H9 (cell line): ENCODE data around the gene PNPLA1. TPM values are rescaled to one million over a fixed set of nuclear protein-coding genes. Genes with fewer than 3 reads are reported as not detected.

ENCODE experiments used
- DNase-seq: peaks from one replicate; pipeline ENCODE4 v3.0.0-alpha.2; 2017
- H2AFZ ChIP-seq: one replicate; pipeline ENCODE4 v1.6.1; 2013; ENCODE audit warnings: mild to moderate bottlenecking, low read length, control low read depth, moderate library complexity
- H2AK5ac ChIP-seq: 2 replicates; pipeline ENCODE4 v1.6.1; 2013; ENCODE audit warnings: low read length, control low read depth, mixed read lengths; ENCODE audit not compliant: insufficient read length
- H2BK120ac ChIP-seq: one replicate; pipeline ENCODE4 v1.6.1; 2013; ENCODE audit warnings: low read depth, mild to moderate bottlenecking, low read length, control low read depth, inconsistent platforms; ENCODE audit not compliant: poor library complexity, severe bottlenecking
- H2BK12ac ChIP-seq: 2 replicates; pipeline ENCODE4 v1.6.1; 2013; ENCODE audit warnings: low read length, control low read depth, mixed read lengths, low read depth; ENCODE audit not compliant: insufficient read length
- H2BK15ac ChIP-seq: 2 replicates; pipeline ENCODE4 v1.6.1; 2013; ENCODE audit warnings: low read depth, low read length, control low read depth
- H2BK20ac ChIP-seq: one replicate; pipeline ENCODE4 v1.6.1; 2013; ENCODE audit warnings: low read depth, mild to moderate bottlenecking, low read length, control low read depth, inconsistent platforms; ENCODE audit not compliant: poor library complexity, severe bottlenecking
- H2BK5ac ChIP-seq: 2 replicates; pipeline ENCODE4 v1.6.1; 2013; ENCODE audit warnings: low read length, control low read depth, mixed read lengths; ENCODE audit not compliant: insufficient read length
- H3K14ac ChIP-seq: 2 replicates; pipeline ENCODE4 v1.6.1; 2013; ENCODE audit warnings: low read length, control low read depth; ENCODE audit not compliant: insufficient read depth
- H3K18ac ChIP-seq: 2 replicates; pipeline ENCODE4 v1.6.1; 2013; ENCODE audit warnings: low read depth, mild to moderate bottlenecking, mixed read lengths, low read length, control low read depth; ENCODE audit not compliant: insufficient read length
- H3K23ac ChIP-seq: 2 replicates; pipeline ENCODE4 v1.6.1; 2013; ENCODE audit warnings: low read length, control low read depth, mixed read lengths, low read depth; ENCODE audit not compliant: insufficient read length
- H3K23me2 ChIP-seq: 2 replicates; pipeline ENCODE4 v1.6.1; 2013; ENCODE audit warnings: low read depth, mild to moderate bottlenecking, mixed read lengths, low read length, control low read depth; ENCODE audit not compliant: insufficient read length, poor library complexity, severe bottlenecking
- H3K27ac ChIP-seq: 2 replicates; pipeline ENCODE4 v1.5.1; 2013; ENCODE audit warnings: low read length, control low read depth, mixed read lengths, low read depth; ENCODE audit not compliant: insufficient read length
- H3K27me3 ChIP-seq: 2 replicates; pipeline ENCODE4 v1.6.1; 2013; ENCODE audit warnings: low read length, control low read depth, inconsistent platforms; ENCODE audit not compliant: insufficient read depth
- H3K4ac ChIP-seq: 2 replicates; pipeline ENCODE4 v1.6.1; 2013; ENCODE audit warnings: low read depth, mild to moderate bottlenecking, control low read depth, inconsistent platforms, low read length, moderate library complexity
- H3K4me1 ChIP-seq: 2 replicates; pipeline ENCODE4 v1.6.1; 2013; ENCODE audit warnings: low read length, control low read depth, inconsistent platforms; ENCODE audit not compliant: insufficient read depth
- H3K4me2 ChIP-seq: 2 replicates; pipeline ENCODE4 v1.6.1; 2013; ENCODE audit warnings: low read length, control low read depth, mixed read lengths; ENCODE audit not compliant: insufficient read length, insufficient read depth
- H3K56ac ChIP-seq: 2 replicates; pipeline ENCODE4 v1.6.1; 2013; ENCODE audit warnings: low read depth, mild to moderate bottlenecking, mixed read lengths, low read length, control low read depth; ENCODE audit not compliant: insufficient read length
- H3K79me1 ChIP-seq: 2 replicates; pipeline ENCODE4 v1.6.1; 2013; ENCODE audit warnings: low read depth, mild to moderate bottlenecking, moderate library complexity, low read length, control low read depth, inconsistent platforms; ENCODE audit not compliant: insufficient read depth, poor library complexity, severe bottlenecking
- H3K79me2 ChIP-seq: 2 replicates; pipeline ENCODE4 v1.6.1; 2013; ENCODE audit warnings: low read length, control low read depth, inconsistent platforms; ENCODE audit not compliant: insufficient read depth
- H3K9ac ChIP-seq: 2 replicates; pipeline ENCODE4 v1.6.1; 2013; ENCODE audit warnings: low read length, control low read depth, mixed read lengths; ENCODE audit not compliant: insufficient read length; ENCODE audit errors: extremely low read depth
- H3K9me3 ChIP-seq: one replicate; pipeline ENCODE4 v1.6.1; 2013; ENCODE audit warnings: low read depth, low read length, inconsistent platforms; ENCODE audit not compliant: control insufficient read depth
- H3T11ph ChIP-seq: one replicate; pipeline ENCODE4 v1.6.1; 2013; ENCODE audit warnings: mild to moderate bottlenecking, low read length, control low read depth, inconsistent platforms
- H4K20me1 ChIP-seq: one replicate; pipeline ENCODE4 v1.6.1; 2013; ENCODE audit not compliant: control insufficient read depth, insufficient read length, insufficient read depth
- H4K5ac ChIP-seq: 2 replicates; pipeline ENCODE4 v1.6.1; 2013; ENCODE audit warnings: low read depth, mild to moderate bottlenecking, mixed read lengths, low read length, control low read depth; ENCODE audit not compliant: insufficient read length
- H4K8ac ChIP-seq: replicated peaks from 2 replicates; pipeline ENCODE4 v1.6.1; 2013; ENCODE audit warnings: low read length, control low read depth, mixed read lengths, low read depth; ENCODE audit not compliant: insufficient read length
- H4K91ac ChIP-seq: 2 replicates; pipeline ENCODE4 v1.6.1; 2013; ENCODE audit warnings: low read depth, mild to moderate bottlenecking, moderate library complexity, mixed read lengths, low read length, control low read depth; ENCODE audit not compliant: insufficient read length
- H3K27ac Mint-ChIP-seq, 3 experiments: 2 replicates in 2 of 3; 3 replicates in 1 of 3; pipeline ENCODE4 v1.8.0; 2020 to 2021; ENCODE audit warnings: mixed read lengths in 3 of 3, mild to moderate bottlenecking in 1 of 3, moderate library complexity in 1 of 3
- H3K27me3 Mint-ChIP-seq: 2 replicates; pipeline ENCODE4 v1.8.0; 2021; ENCODE audit warnings: low read depth, mild to moderate bottlenecking, moderate library complexity, mixed read lengths
- H3K36me3 Mint-ChIP-seq, 3 experiments: 2 replicates in 2 of 3; 3 replicates in 1 of 3; pipeline ENCODE4 v1.8.0; 2020 to 2021; ENCODE audit warnings: low read depth in 3 of 3, mixed read lengths in 3 of 3; ENCODE audit not compliant: insufficient read depth in 1 of 3
- H3K4me1 Mint-ChIP-seq, 2 experiments: 2 replicates each; pipeline ENCODE4 v1.8.0; 2020; ENCODE audit warnings: mixed read lengths in 2 of 2
- H3K4me3 Mint-ChIP-seq, 2 experiments: 2 replicates in 1 of 2; 3 replicates in 1 of 2; pipeline ENCODE4 v1.8.0; 2020 to 2021; ENCODE audit warnings: mild to moderate bottlenecking in 2 of 2, mixed read lengths in 2 of 2, moderate library complexity in 1 of 2
- H3K9me3 Mint-ChIP-seq, 2 experiments: 2 replicates in 1 of 2; 3 replicates in 1 of 2; pipeline ENCODE4 v1.8.0; 2020; ENCODE audit warnings: mild to moderate bottlenecking in 2 of 2, mixed read lengths in 2 of 2, moderate library complexity in 1 of 2
- CTCF ChIP-seq: fragments of 200-600 bp; sonication (generic); conservative IDR thresholded peaks from 3 replicates; pipeline ENCODE4 v1.8.0; 2021; ENCODE audit warnings: antibody characterized with exemption, mild to moderate bottlenecking
- WGBS: extraction: QIAGEN DNeasy Blood & Tissue Kit; methylation state at CpG from one replicate; pipeline ENCODE4 v1.1.7; 2013; ENCODE audit warnings: missing lambda C conversion rate, low lambda C conversion rate, mixed read lengths; ENCODE audit not compliant: insufficient read length; ENCODE audit errors: extremely low coverage; 5-methylcytosine and 5-hydroxymethylcytosine counted together
- total RNA-seq: library from RNA; stranded (reverse); gene quantifications from 2 replicates; pipeline ENCODE4 v1.2.1, GENCODE V29; 2021

The PNPLA1 gene
- total RNA-seq, 1 experiment from 2014 or later = 0.09 TPM

GRCh38 chr6:36230371-36230770 lies 39.5 kb upstream of the PNPLA1 start:
- no peak overlapping the region for H2AFZ ChIP-seq
- no peak overlapping the region for H3K27ac Mint-ChIP-seq
- no peak overlapping the region for H3K9ac ChIP-seq
- peaks cover under 1 to 1% of the 10 kb centered on the region in 2 experiments for H3K4me1 Mint-ChIP-seq
- H3K79me2 ChIP-seq = no peaks in the 10 kb centered on the region
- no peak overlapping the region for H4K5ac ChIP-seq
- no peak overlapping the region for H3K27ac ChIP-seq
- H2AK5ac ChIP-seq = no peak overlapping the region
- H3K27me3 Mint-ChIP-seq = no peaks in the 10 kb centered on the region; the same call in 1 of the 2 replicates
- no peak overlapping the region for H3T11ph ChIP-seq
- H3K4me3 Mint-ChIP-seq = no peak overlapping the region
- WGBS = no CpG with 5 or more reads among the region's 11 CpGs
- peaks cover 18 to 68% (median 54%) of the 10 kb centered on the region in 3 experiments for H3K36me3 Mint-ChIP-seq
- no peak overlapping the region for H3K14ac ChIP-seq
- no peaks in the 10 kb centered on the region for H4K20me1 ChIP-seq
- no peak for TF ChIP-seq CTCF
- no peak overlapping the region for H2BK120ac ChIP-seq
- no peaks in the 10 kb centered on the region for H3K79me1 ChIP-seq
- no peak overlapping the region for H2BK15ac ChIP-seq
- H3K27me3 ChIP-seq = no peaks in the 10 kb centered on the region
- H3K9me3 Mint-ChIP-seq = no peaks in the 10 kb centered on the region
- H4K91ac ChIP-seq = no peak overlapping the region
- no peak overlapping the region for H3K23ac ChIP-seq
- H3K9me3 ChIP-seq = no peaks in the 10 kb centered on the region
- H4K8ac ChIP-seq = no peak overlapping the region
- H3K23me2 ChIP-seq = no peaks in the 10 kb centered on the region
- H2BK5ac ChIP-seq = no peak overlapping the region
- H3K18ac ChIP-seq = no peak overlapping the region
- no peak overlapping the region for H2BK20ac ChIP-seq
- H3K56ac ChIP-seq = no peak overlapping the region
- no peak overlapping the region for H3K4ac ChIP-seq
- DNase-seq = no peak
- no peak overlapping the region for H2BK12ac ChIP-seq
- H3K4me2 ChIP-seq = no peak overlapping the region
- no peaks in the 10 kb centered on the region for H3K4me1 ChIP-seq
